ENCODE results near the gene NELL2. TPM values are rescaled to one million over a fixed set of nuclear protein-coding genes. Genes with fewer than 3 reads are reported as not detected.

The NELL2 gene
- total and polyA plus RNA-seq, 9 of the 15 experiments (the other 6 are each of a cell fraction or from before 2014, with no cell fraction given), result 0.32 to 1.1 (median 0.53) TPM

DNA sequence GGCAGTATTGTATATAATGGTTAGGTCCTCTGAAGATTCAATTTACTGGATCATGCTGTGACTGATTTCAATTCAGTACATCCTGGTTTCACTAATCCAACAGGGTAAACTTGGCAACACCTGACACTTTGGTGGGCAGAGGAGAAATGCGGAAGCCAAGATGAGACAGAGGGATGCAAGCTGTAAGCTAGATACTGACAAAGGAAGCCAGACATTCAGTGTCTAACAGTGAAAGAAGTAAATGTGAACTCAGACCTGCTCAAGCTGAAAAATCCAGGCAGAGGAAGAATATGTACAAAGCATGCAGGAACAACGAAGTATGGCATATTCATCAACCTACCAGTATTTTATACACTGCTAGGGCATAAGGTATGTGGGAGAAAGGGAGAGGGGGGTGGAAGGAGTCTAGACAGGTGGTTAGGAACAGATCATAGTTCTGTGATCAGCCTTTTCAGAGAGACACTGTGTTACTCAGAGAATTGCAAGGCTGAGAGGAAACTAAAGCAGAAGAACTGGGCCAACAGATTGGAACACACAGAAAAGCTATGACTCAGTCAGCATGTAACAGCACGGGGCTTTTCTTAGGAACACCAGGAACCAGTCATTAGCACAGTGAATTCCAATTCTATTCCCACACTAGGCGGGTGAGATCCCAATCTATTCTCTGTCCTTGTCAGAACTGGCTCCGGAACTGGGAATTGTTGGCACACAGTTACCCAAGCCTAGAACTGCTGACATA is 40.3 kb downstream of the NELL2 start (continued):
- TF ChIP-seq, protein P1, sequence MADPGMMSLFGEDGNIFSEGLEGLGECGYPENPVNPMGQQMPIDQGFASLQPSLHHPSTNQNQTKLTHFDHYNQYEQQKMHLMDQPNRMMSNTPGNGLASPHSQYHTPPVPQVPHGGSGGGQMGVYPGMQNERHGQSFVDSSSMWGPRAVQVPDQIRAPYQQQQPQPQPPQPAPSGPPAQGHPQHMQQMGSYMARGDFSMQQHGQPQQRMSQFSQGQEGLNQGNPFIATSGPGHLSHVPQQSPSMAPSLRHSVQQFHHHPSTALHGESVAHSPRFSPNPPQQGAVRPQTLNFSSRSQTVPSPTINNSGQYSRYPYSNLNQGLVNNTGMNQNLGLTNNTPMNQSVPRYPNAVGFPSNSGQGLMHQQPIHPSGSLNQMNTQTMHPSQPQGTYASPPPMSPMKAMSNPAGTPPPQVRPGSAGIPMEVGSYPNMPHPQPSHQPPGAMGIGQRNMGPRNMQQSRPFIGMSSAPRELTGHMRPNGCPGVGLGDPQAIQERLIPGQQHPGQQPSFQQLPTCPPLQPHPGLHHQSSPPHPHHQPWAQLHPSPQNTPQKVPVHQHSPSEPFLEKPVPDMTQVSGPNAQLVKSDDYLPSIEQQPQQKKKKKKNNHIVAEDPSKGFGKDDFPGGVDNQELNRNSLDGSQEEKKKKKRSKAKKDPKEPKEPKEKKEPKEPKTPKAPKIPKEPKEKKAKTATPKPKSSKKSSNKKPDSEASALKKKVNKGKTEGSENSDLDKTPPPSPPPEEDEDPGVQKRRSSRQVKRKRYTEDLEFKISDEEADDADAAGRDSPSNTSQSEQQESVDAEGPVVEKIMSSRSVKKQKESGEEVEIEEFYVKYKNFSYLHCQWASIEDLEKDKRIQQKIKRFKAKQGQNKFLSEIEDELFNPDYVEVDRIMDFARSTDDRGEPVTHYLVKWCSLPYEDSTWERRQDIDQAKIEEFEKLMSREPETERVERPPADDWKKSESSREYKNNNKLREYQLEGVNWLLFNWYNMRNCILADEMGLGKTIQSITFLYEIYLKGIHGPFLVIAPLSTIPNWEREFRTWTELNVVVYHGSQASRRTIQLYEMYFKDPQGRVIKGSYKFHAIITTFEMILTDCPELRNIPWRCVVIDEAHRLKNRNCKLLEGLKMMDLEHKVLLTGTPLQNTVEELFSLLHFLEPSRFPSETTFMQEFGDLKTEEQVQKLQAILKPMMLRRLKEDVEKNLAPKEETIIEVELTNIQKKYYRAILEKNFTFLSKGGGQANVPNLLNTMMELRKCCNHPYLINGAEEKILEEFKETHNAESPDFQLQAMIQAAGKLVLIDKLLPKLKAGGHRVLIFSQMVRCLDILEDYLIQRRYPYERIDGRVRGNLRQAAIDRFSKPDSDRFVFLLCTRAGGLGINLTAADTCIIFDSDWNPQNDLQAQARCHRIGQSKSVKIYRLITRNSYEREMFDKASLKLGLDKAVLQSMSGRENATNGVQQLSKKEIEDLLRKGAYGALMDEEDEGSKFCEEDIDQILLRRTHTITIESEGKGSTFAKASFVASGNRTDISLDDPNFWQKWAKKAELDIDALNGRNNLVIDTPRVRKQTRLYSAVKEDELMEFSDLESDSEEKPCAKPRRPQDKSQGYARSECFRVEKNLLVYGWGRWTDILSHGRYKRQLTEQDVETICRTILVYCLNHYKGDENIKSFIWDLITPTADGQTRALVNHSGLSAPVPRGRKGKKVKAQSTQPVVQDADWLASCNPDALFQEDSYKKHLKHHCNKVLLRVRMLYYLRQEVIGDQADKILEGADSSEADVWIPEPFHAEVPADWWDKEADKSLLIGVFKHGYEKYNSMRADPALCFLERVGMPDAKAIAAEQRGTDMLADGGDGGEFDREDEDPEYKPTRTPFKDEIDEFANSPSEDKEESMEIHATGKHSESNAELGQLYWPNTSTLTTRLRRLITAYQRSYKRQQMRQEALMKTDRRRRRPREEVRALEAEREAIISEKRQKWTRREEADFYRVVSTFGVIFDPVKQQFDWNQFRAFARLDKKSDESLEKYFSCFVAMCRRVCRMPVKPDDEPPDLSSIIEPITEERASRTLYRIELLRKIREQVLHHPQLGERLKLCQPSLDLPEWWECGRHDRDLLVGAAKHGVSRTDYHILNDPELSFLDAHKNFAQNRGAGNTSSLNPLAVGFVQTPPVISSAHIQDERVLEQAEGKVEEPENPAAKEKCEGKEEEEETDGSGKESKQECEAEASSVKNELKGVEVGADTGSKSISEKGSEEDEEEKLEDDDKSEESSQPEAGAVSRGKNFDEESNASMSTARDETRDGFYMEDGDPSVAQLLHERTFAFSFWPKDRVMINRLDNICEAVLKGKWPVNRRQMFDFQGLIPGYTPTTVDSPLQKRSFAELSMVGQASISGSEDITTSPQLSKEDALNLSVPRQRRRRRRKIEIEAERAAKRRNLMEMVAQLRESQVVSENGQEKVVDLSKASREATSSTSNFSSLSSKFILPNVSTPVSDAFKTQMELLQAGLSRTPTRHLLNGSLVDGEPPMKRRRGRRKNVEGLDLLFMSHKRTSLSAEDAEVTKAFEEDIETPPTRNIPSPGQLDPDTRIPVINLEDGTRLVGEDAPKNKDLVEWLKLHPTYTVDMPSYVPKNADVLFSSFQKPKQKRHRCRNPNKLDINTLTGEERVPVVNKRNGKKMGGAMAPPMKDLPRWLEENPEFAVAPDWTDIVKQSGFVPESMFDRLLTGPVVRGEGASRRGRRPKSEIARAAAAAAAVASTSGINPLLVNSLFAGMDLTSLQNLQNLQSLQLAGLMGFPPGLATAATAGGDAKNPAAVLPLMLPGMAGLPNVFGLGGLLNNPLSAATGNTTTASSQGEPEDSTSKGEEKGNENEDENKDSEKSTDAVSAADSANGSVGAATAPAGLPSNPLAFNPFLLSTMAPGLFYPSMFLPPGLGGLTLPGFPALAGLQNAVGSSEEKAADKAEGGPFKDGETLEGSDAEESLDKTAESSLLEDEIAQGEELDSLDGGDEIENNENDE (IDR thresholded peaks at IDR 0.05; ENCODE audit: low read depth, low read length), result no peak
- TF ChIP-seq, protein P2, sequence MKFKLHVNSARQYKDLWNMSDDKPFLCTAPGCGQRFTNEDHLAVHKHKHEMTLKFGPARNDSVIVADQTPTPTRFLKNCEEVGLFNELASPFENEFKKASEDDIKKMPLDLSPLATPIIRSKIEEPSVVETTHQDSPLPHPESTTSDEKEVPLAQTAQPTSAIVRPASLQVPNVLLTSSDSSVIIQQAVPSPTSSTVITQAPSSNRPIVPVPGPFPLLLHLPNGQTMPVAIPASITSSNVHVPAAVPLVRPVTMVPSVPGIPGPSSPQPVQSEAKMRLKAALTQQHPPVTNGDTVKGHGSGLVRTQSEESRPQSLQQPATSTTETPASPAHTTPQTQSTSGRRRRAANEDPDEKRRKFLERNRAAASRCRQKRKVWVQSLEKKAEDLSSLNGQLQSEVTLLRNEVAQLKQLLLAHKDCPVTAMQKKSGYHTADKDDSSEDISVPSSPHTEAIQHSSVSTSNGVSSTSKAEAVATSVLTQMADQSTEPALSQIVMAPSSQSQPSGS (CRISPR knock-in tag; IDR thresholded peaks at IDR 0.05), result no peak
- TF ChIP-seq ZNF24 (IDR thresholded peaks at IDR 0.05) (no peak), U2AF2 (optimal IDR thresholded peaks at IDR 0.05; ENCODE audit: low read depth, low read length) (no peak), LEF1 (IDR thresholded peaks at IDR 0.05) (no peak), MCM3 (IDR thresholded peaks at IDR 0.05) (no peak), ZNF436 (CRISPR knock-in tag; IDR thresholded peaks at IDR 0.05) (no peak), ZFP30 (CRISPR knock-in tag; IDR thresholded peaks at IDR 0.05; ENCODE audit: borderline replicate concordance) (no peak), SIRT6 (IDR thresholded peaks at IDR 0.05; ENCODE audit: low read depth, low read length) (no peak), ZNF124 (CRISPR knock-in tag; IDR thresholded peaks at IDR 0.05) (no peak)
- TF ChIP-seq, protein P3, sequence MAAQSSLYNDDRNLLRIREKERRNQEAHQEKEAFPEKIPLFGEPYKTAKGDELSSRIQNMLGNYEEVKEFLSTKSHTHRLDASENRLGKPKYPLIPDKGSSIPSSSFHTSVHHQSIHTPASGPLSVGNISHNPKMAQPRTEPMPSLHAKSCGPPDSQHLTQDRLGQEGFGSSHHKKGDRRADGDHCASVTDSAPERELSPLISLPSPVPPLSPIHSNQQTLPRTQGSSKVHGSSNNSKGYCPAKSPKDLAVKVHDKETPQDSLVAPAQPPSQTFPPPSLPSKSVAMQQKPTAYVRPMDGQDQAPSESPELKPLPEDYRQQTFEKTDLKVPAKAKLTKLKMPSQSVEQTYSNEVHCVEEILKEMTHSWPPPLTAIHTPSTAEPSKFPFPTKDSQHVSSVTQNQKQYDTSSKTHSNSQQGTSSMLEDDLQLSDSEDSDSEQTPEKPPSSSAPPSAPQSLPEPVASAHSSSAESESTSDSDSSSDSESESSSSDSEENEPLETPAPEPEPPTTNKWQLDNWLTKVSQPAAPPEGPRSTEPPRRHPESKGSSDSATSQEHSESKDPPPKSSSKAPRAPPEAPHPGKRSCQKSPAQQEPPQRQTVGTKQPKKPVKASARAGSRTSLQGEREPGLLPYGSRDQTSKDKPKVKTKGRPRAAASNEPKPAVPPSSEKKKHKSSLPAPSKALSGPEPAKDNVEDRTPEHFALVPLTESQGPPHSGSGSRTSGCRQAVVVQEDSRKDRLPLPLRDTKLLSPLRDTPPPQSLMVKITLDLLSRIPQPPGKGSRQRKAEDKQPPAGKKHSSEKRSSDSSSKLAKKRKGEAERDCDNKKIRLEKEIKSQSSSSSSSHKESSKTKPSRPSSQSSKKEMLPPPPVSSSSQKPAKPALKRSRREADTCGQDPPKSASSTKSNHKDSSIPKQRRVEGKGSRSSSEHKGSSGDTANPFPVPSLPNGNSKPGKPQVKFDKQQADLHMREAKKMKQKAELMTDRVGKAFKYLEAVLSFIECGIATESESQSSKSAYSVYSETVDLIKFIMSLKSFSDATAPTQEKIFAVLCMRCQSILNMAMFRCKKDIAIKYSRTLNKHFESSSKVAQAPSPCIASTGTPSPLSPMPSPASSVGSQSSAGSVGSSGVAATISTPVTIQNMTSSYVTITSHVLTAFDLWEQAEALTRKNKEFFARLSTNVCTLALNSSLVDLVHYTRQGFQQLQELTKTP (IDR thresholded peaks at IDR 0.05; ENCODE audit: low read depth in 1 of 2, partially characterized antibody in 2 of 2), result no peak

Data from K562 (cell line).